GM23338 (cell line): Measurements from ENCODE around the gene SCLY. TPM values are rescaled to one million over a fixed set of nuclear protein-coding genes. Genes with fewer than 3 reads are reported as not detected.

Experiments
- ATAC-seq: fragments of 200-7000 bp; cut with Tn5 transposase; 3 replicates; pipeline ENCODE4 v1.9.1; 2020
- DNase-seq: peaks from one replicate; pipeline ENCODE4 v3.0.0-alpha.2; 2015; ENCODE audit warnings: low spot score
- H2AFZ ChIP-seq: fragments of 200-600 bp; sonication (generic); 2 replicates; pipeline ENCODE4 v1.8.0; 2016; ENCODE audit warnings: antibody characterized with exemption, mild to moderate bottlenecking, moderate library complexity
- H3F3A ChIP-seq: fragments of 200-600 bp; sonication (generic); replicated peaks from 2 replicates; pipeline ENCODE4 v1.8.0; 2017; ENCODE audit warnings: antibody characterized with exemption, mixed run types, low read depth
- H3K27ac ChIP-seq: fragments of 200-600 bp; sonication (generic); 2 replicates; pipeline ENCODE4 v1.6.1; 2016; ENCODE audit warnings: low read depth
- H3K27me3 ChIP-seq: fragments of 200-600 bp; sonication (generic); 2 replicates; pipeline ENCODE4 v1.8.0; 2016; ENCODE audit warnings: mild to moderate bottlenecking, mixed run types, moderate library complexity; ENCODE audit not compliant: insufficient read depth
- H3K36me3 ChIP-seq: fragments of 200-600 bp; sonication (generic); 2 replicates; pipeline ENCODE4 v1.8.0; 2016; ENCODE audit warnings: mild to moderate bottlenecking; ENCODE audit not compliant: insufficient read depth
- H3K4me1 ChIP-seq: fragments of 200-600 bp; sonication (generic); 2 replicates; pipeline ENCODE4 v1.8.0; 2016; ENCODE audit warnings: mild to moderate bottlenecking, moderate library complexity; ENCODE audit not compliant: insufficient read depth
- H3K4me2 ChIP-seq: fragments of 200-600 bp; sonication (generic); 2 replicates; pipeline ENCODE4 v1.7.1; 2017; ENCODE audit warnings: mixed run types
- H3K4me3 ChIP-seq: fragments of 200-600 bp; sonication (generic); 2 replicates; pipeline ENCODE4 v1.6.1; 2016; ENCODE audit warnings: mixed run types
- H3K79me2 ChIP-seq: fragments of 200-600 bp; sonication (generic); replicated peaks from 2 replicates; pipeline ENCODE4 v1.8.0; 2017; ENCODE audit warnings: mild to moderate bottlenecking; ENCODE audit not compliant: insufficient read depth
- H3K9me2 ChIP-seq: fragments of 200-600 bp; sonication (generic); 2 replicates; pipeline ENCODE4 v1.8.0; 2017; ENCODE audit not compliant: insufficient read depth
- H4K20me1 ChIP-seq: fragments of 200-600 bp; sonication (generic); replicated peaks from 2 replicates; pipeline ENCODE4 v1.8.0; 2017; ENCODE audit warnings: mild to moderate bottlenecking; ENCODE audit not compliant: insufficient read depth
- H3K27ac Mint-ChIP-seq: 2 replicates; pipeline ENCODE4 v1.8.0; 2020; ENCODE audit warnings: inconsistent platforms, mild to moderate bottlenecking, moderate library complexity, mixed read lengths
- H3K27me3 Mint-ChIP-seq: 3 replicates; pipeline ENCODE4 v1.8.0; 2022; ENCODE audit warnings: low read depth, mild to moderate bottlenecking, moderate library complexity, mixed read lengths, inconsistent platforms; ENCODE audit not compliant: insufficient read depth, poor library complexity
- H3K36me3 Mint-ChIP-seq: 3 replicates; pipeline ENCODE4 v1.8.0; 2021; ENCODE audit warnings: low read depth, mild to moderate bottlenecking, inconsistent platforms, moderate library complexity, mixed read lengths
- H3K4me1 Mint-ChIP-seq: 3 replicates; pipeline ENCODE4 v1.8.0; 2020; ENCODE audit warnings: mild to moderate bottlenecking, inconsistent platforms, mixed read lengths
- H3K4me3 Mint-ChIP-seq: 3 replicates; pipeline ENCODE4 v1.8.0; 2021; ENCODE audit warnings: moderate library complexity, mild to moderate bottlenecking, inconsistent platforms, mixed read lengths
- H3K9me3 Mint-ChIP-seq: 3 replicates; pipeline ENCODE4 v1.8.0; 2020; ENCODE audit warnings: moderate library complexity, mild to moderate bottlenecking, inconsistent platforms, mixed read lengths
- CREB1 ChIP-seq: fragments of 250-450 bp; sonication (Bioruptor Pico); IDR thresholded peaks from 2 replicates; pipeline ENCODE4 v1.5.0; 2020; ENCODE audit warnings: low read depth, mild to moderate bottlenecking, moderate library complexity
- ETS1 ChIP-seq: IDR thresholded peaks from 2 replicates; pipeline ENCODE4 v1.6.1; 2016; ENCODE audit warnings: antibody characterized with exemption
- EZH2phosphoT487 ChIP-seq: fragments of 200-600 bp; sonication (generic); IDR thresholded peaks from one replicate; pipeline ENCODE4 v1.8.1; 2018; ENCODE audit warnings: antibody characterized with exemption; ENCODE audit not compliant: unreplicated experiment
- JUNB ChIP-seq: IDR thresholded peaks from one replicate; pipeline ENCODE4 v1.6.1; 2016; ENCODE audit warnings: antibody characterized with exemption; ENCODE audit not compliant: unreplicated experiment
- ZNF462 ChIP-seq: fragments of 250-450 bp; sonication (Bioruptor Pico); IDR thresholded peaks from 2 replicates; pipeline ENCODE4 v1.5.0; 2020; ENCODE audit warnings: mild to moderate bottlenecking, moderate library complexity
- polyA plus RNA-seq: library from polyadenylated mRNA; unstranded; fragments of >200 nt; fragmentation: Nextera tagmentation; extraction: Ambion mirVana; gene quantifications from 2 replicates; pipeline ENCODE4 v1.2.1, GENCODE V29; 2016
- total RNA-seq: library from RNA; depleted of rRNA; stranded (reverse); fragments of >200 nt; shearing (Covaris generic); gene quantifications from 2 replicates; pipeline ENCODE4 v1.2.3, GENCODE V29; 2014

SCLY gene
- total and polyA plus RNA-seq, 2 experiments from 2014 or later, result 57.2 to 80.3 TPM

GRCh38 chr2:238087211-238087610 lies 26.4 kb downstream of the SCLY start:
- ATAC-seq, result no peak
- H3K27ac Mint-ChIP-seq, result no peak overlapping the region
- peaks cover 43% of the 10 kb centered on the region for H3K36me3 ChIP-seq
- H3K79me2 ChIP-seq, result no peaks in the 10 kb centered on the region
- no peak for TF ChIP-seq ZNF462 (CRISPR knock-in tag)
- TF ChIP-seq JUNB, result no peak
- no peak overlapping the region for H3K4me2 ChIP-seq
- H4K20me1 ChIP-seq, result no peaks in the 10 kb centered on the region
- no peaks in the 10 kb centered on the region for H3K9me2 ChIP-seq
- no peak overlapping the region for H2AFZ ChIP-seq
- peaks cover 80% of the 10 kb centered on the region for H3K36me3 Mint-ChIP-seq
- no peak overlapping the region for H3K4me3 ChIP-seq
- H3K4me1 Mint-ChIP-seq, result no peaks in the 10 kb centered on the region
- H3K4me1 ChIP-seq, result no peaks in the 10 kb centered on the region
- H3K27me3 Mint-ChIP-seq, result peaks cover 5% of the 10 kb centered on the region
- H3K9me3 Mint-ChIP-seq, result no peaks in the 10 kb centered on the region
- no peak overlapping the region for H3K4me3 Mint-ChIP-seq
- DNase-seq, result no peak
- no peaks in the 10 kb centered on the region for H3K27me3 ChIP-seq
- H3K27ac ChIP-seq, result no peak overlapping the region
- H3F3A ChIP-seq, result 0 out of 2 replicates have a peak, but pooled peaks cover 8% of the 10 kb centered on the region

- Histone ChIP-seq H4K20me1 (no peaks in the 10 kb centered on the region; the same call in 1 of the 2 replicates), H3K36me3 (peaks cover 10% of the 10 kb centered on the region), H3K4me3 (no peak overlapping the region), H3K27me3 (no peaks in the 10 kb centered on the region), H3K9me2 (no peaks in the 10 kb centered on the region), H3K79me2 (no peaks in the 10 kb centered on the region), H3K4me2 (no peak overlapping the region), H3F3A (0 out of 2 replicates have a peak, but pooled peaks cover 11% of the 10 kb centered on the region), H3K27ac (0 out of 2 replicates have a peak overlapping the region, but pooled peaks have one; percentile 50), H2AFZ (no peak overlapping the region), H3K4me1 (peaks cover 12% of the 10 kb centered on the region)
- H3K27ac Mint-ChIP-seq, result no peak overlapping the region
- ATAC-seq, result no peak
- H3K36me3 Mint-ChIP-seq, result peaks cover 69% of the 10 kb centered on the region
- no peak for DNase-seq
- H3K9me3 Mint-ChIP-seq, result no peaks in the 10 kb centered on the region; the same call in 2 of the 3 replicates
- H3K4me3 Mint-ChIP-seq, result no peak overlapping the region
- peaks cover 22% of the 10 kb centered on the region for H3K4me1 Mint-ChIP-seq
- peaks cover 16% of the 10 kb centered on the region for H3K27me3 Mint-ChIP-seq
- no peak for TF ChIP-seq ETS1
- no peak for TF ChIP-seq EZH2phosphoT487
- no peak for TF ChIP-seq CREB1
- no peak for TF ChIP-seq ZNF462 (CRISPR knock-in tag)
These were observed 30.1 kb downstream of the SCLY start for GRCh38 chr2:238090887-238091286.
